ENCODE results near the gene PPHLN1.

The PPHLN1 gene

DNA sequence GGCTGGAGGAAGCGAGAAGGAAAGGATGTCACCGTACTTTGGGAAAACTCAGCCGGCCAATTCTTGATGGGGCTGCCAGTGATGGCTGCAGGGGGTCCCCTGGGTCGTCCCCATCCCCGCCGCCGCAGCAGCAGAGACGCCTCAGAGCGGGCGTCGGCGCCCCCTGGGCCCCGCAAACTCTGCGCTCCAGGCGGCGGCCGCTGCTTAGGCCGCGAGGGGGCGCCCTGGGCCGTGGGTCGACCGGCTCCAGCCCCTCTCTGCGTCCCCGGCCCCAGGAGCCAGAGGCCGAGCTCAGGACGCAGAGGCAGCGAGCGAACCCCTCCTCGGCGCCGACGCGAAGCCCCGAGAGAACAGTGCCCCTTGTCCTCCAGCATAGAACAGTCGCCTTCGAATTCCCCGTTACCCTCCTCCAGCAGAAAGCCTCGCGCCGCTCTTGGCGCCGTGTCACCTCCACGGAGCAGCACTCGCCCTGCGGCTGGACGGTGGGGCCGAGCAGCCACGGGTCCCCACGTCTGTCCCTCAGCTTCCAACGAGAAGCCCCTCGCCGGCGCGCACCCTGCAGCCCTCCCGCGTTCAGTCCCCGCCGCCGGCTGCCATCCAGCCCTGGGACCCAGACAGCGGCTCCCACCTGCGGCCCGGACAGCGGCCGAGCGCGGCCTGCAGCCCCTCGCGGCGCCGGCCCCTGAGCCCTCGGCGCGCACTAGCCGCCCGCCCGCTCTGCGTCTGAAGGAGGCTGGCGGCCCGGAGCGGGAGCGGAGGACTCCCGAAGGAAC lies 157.0 kb downstream of the PPHLN1 start:
- peak; percentile 76 for DNase-seq (ENCODE audit: low spot score)

DNA sequence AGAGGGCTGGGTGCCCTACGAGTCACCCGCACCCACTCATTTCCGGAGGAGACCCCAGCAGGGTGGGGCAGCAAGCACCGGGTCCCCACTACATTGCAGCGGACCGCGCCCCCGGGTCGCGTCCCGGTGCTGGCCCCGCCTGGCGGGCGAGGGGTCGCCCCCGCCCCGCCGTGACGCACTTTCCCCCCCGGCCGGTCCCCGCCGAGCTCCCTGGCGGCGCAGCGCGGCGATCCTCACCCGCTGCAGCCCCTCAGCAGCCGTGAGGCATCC lies 157.5 kb downstream of the PPHLN1 start:
- no peak for DNase-seq (ENCODE audit: low spot score)

DNA sequence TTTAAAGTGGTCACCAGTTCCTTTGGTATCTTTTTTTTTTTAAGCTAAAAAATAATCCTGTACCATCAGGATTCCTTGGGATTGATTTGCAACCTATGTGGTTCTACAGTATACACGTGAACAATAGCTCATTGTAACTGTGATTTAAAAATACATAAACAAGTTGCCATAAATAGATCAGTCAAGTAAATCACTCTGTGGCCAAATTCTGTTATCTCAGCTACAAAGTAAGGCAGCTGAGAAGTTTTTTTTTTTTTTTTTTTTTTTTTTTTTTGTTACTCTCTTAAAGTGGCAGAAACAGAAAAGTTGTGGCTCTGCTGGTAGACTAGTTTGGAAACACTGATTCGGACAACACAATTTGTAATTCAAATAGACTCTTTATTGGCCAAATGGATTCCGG lies 159.0 kb downstream of the PPHLN1 start:
- DNase-seq (ENCODE audit: low spot score), result no peak

DNA sequence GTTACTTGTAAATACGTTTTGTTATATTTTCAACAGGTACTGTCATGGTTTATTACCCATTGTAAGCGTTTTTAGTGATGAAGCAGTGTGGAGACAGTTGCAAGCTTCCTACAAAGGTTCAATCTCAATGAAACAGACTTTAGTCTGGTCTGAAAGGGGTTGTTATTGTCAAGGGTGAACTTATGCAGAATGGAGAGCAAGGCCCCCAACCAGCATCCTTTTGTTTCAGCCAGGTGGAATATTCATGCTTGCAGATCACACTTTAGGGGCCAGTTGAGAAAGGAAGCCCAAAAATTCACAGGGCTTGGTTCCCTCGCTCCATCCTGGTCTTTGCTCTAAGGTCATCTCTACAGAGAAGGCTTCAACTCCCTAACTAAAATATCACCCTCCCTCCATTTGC lies 159.9 kb downstream of the PPHLN1 start:
- DNase-seq (ENCODE audit: low spot score), result no peak

DNA sequence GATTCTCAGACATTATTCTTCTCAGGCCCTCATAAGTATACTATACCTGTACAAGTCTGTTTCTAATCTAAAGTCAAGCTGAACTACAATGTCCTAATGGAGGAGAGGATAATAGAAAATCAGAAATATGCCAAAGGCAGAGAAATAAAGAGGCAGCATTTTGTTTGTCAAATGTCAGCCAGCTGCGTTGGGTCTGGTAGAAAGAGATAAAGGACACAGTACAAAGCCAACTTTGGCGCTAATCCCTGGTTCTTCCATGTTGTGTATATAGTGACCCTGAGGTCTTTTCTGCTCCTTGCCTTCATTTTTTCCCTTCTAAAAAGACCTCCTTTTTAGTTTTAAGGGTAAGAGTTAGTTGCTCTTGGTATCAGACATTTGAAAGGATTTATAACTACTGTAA lies 160.4 kb downstream of the PPHLN1 start:
- no peak for DNase-seq (ENCODE audit: low spot score)

DNA sequence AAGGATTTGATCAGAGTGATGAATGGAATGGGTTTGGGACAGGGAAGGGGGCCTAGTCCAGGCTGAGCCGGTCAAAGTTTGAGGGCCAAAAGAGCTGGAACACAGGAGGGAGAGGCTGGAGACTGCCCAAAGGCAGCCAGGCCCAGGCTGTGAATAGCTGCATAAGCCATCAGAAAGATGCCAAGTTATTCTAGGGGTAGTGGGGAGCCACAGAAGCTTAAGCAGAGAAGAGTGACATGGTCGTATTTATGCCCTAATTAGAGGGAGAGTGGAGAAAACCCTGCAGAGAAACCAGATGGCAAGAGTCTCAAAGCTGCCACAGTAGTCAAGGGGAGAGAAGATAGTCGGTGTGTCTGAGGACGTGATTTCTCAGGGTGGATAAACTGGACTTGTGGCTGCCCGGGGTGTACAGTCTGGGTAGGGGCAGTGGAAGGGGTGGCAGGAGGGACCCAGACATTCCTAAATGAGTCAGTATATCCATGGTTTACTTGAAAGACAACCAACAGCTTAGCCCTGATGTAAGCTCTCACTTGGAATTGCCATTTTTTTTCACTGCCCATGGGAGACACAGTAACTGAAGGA lies 164.4 kb downstream of the PPHLN1 start:
- DNase-seq (ENCODE audit: low spot score), result no peak
